SU-DHL-6 (cell line): ENCODE results near the gene DEFB114.

Source experiments
- CTCF ChIP-seq: fragments of 200-600 bp; sonication (generic); IDR thresholded peaks from one replicate; pipeline ENCODE4 v1.5.1; 2017; ENCODE audit warnings: antibody characterized with exemption, mild to moderate bottlenecking, low read length, moderate library complexity; ENCODE audit not compliant: insufficient read depth, poor library complexity, severe bottlenecking
- EZH2phosphoT487 ChIP-seq: fragments of 200-600 bp; sonication (generic), shearing (Covaris generic); conservative IDR thresholded peaks from 2 replicates; pipeline ENCODE4 v1.6.1; 2018; ENCODE audit warnings: mild to moderate bottlenecking, antibody characterized with exemption, low read length, moderate library complexity, mixed read lengths

GRCh38 chr6:49923826-49924225 is 40.1 kb downstream of the DEFB114 start:
- TF ChIP-seq CTCF (no peak), EZH2phosphoT487 (no peak)
